Activated naive CD8-positive, alpha-beta T cell (primary cell): ENCODE results near the gene CDKN3.

Experiments
- H3K27ac Mint-ChIP-seq: one replicate; pipeline ENCODE4 v1.8.0; 2021; ENCODE audit warnings: mixed read lengths
- H3K27me3 Mint-ChIP-seq: one replicate; pipeline ENCODE4 v1.8.0; 2021; ENCODE audit warnings: mixed read lengths
- H3K36me3 Mint-ChIP-seq: one replicate; pipeline ENCODE4 v1.8.0; 2021; ENCODE audit warnings: mixed read lengths
- H3K4me1 Mint-ChIP-seq: one replicate; pipeline ENCODE4 v1.8.0; 2021; ENCODE audit warnings: low read depth, mixed read lengths
- H3K4me3 Mint-ChIP-seq: one replicate; pipeline ENCODE4 v1.8.0; 2021; ENCODE audit warnings: mild to moderate bottlenecking, mixed read lengths
- H3K9me3 Mint-ChIP-seq: one replicate; pipeline ENCODE4 v1.8.0; 2021; ENCODE audit warnings: low read depth, mixed read lengths

The CDKN3 gene, protein sequence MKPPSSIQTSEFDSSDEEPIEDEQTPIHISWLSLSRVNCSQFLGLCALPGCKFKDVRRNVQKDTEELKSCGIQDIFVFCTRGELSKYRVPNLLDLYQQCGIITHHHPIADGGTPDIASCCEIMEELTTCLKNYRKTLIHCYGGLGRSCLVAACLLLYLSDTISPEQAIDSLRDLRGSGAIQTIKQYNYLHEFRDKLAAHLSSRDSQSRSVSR

GRCh38 chr14:54396493-54397335, at the start of gene CDKN3:
CDKN3 (plus strand) TSS chr14:54397007; CDS start chr14:54397069, 62 bp downstream.
- no peaks in the 10 kb centered on the region for H3K27me3 Mint-ChIP-seq

GRCh38 chr14:54347044-54347443, 49.8 kb upstream of the CDKN3 start:
- H3K36me3 Mint-ChIP-seq, result no peaks in the 10 kb centered on the region
- peaks cover 6% of the 10 kb centered on the region for H3K27me3 Mint-ChIP-seq
- no peaks in the 10 kb centered on the region for H3K4me1 Mint-ChIP-seq
- H3K9me3 Mint-ChIP-seq, result no peaks in the 10 kb centered on the region
- H3K27ac Mint-ChIP-seq, result no peak overlapping the region
- H3K4me3 Mint-ChIP-seq, result no peak overlapping the region

More at GRCh38 chr14:54396493-54397335, at the start of gene CDKN3:
- Mint-ChIP-seq H3K27ac (peak within 1 kb of the TSS; percentile 5), H3K36me3 (no peaks in the 10 kb centered on the region), H3K9me3 (no peaks in the 10 kb centered on the region), H3K4me1 (peaks cover 13% of the 10 kb centered on the region), H3K4me3 (peak within 1 kb of the TSS; percentile 85)

DNA sequence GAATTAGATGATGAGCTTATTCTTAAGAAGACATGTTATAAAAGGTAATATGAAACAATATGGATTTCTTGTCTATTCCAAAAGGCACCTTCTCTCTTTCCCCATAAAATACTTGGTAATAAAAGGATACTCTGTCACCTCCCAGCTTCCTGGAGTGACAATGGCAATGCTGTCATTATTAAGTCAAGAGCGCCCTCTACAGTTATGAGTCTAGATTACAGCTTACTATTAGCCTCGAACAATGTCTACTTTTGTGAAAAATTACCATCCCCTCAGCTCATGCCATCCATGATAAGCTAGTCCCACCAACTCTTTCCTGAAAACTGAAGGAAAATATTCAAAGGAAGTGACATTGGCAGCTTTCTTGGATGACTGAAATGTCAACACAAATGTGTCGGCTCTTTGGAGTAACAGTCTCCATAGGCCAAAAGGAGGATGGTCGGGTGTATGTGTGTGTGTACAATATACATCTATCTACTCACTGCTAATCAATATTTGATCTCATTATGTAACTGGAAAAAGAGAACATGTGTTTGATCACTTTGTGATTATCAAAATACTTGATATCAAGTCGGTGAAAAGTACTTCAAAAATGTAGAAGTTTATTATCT, 48.7 kb upstream of the CDKN3 start:
- no peaks in the 10 kb centered on the region for H3K4me1 Mint-ChIP-seq
- no peaks in the 10 kb centered on the region for H3K36me3 Mint-ChIP-seq
- no peak overlapping the region for H3K27ac Mint-ChIP-seq
- no peak overlapping the region for H3K4me3 Mint-ChIP-seq
- no peaks in the 10 kb centered on the region for H3K9me3 Mint-ChIP-seq
- H3K27me3 Mint-ChIP-seq, result peaks cover 6% of the 10 kb centered on the region

GRCh38 chr14:54348923-54349620, 47.7 kb upstream of the CDKN3 start:
- Mint-ChIP-seq H3K4me3 (no peak overlapping the region), H3K9me3 (no peaks in the 10 kb centered on the region), H3K4me1 (no peaks in the 10 kb centered on the region), H3K36me3 (no peaks in the 10 kb centered on the region), H3K27ac (no peak overlapping the region), H3K27me3 (peaks cover 10% of the 10 kb centered on the region)

DNA sequence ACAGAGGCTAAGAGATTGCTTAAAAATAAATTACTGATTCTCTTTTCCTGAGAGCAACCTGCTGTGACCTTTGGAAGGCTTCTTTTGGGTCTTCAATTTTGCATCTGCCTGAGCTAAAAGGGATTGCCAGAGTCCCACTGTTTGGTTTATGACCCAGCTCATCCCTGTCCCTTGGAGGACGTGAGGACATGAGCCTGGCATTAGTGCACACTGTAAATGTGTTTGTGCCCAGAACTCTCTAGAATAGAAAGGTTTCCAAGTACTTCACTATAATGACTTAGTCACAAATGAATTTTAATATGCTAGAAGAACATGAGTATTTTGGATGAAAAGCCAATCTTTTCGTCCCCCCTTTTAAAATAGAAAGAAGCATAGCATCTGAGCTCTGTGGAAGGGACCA, 47.1 kb upstream of the CDKN3 start:
- H3K36me3 Mint-ChIP-seq, result no peaks in the 10 kb centered on the region
- H3K4me3 Mint-ChIP-seq, result no peak overlapping the region
- peaks cover 12% of the 10 kb centered on the region for H3K27me3 Mint-ChIP-seq
- H3K27ac Mint-ChIP-seq, result no peak overlapping the region
- H3K4me1 Mint-ChIP-seq, result no peaks in the 10 kb centered on the region
- no peaks in the 10 kb centered on the region for H3K9me3 Mint-ChIP-seq

- no peaks in the 10 kb centered on the region for H3K9me3 Mint-ChIP-seq
- H3K4me1 Mint-ChIP-seq, result no peaks in the 10 kb centered on the region
- no peak overlapping the region for H3K27ac Mint-ChIP-seq
- H3K36me3 Mint-ChIP-seq, result no peaks in the 10 kb centered on the region
- peaks cover 14% of the 10 kb centered on the region for H3K27me3 Mint-ChIP-seq
- H3K4me3 Mint-ChIP-seq, result no peak overlapping the region
These were observed 46.6 kb upstream of the CDKN3 start for GRCh38 chr14:54350203-54350602.

GRCh38 chr14:54353266-54353665, 43.5 kb upstream of the CDKN3 start:
- peaks cover 16% of the 10 kb centered on the region for H3K27me3 Mint-ChIP-seq
- no peaks in the 10 kb centered on the region for H3K36me3 Mint-ChIP-seq
- H3K9me3 Mint-ChIP-seq, result no peaks in the 10 kb centered on the region
- no peak overlapping the region for H3K4me3 Mint-ChIP-seq
- H3K27ac Mint-ChIP-seq, result no peak overlapping the region
- no peaks in the 10 kb centered on the region for H3K4me1 Mint-ChIP-seq

DNA sequence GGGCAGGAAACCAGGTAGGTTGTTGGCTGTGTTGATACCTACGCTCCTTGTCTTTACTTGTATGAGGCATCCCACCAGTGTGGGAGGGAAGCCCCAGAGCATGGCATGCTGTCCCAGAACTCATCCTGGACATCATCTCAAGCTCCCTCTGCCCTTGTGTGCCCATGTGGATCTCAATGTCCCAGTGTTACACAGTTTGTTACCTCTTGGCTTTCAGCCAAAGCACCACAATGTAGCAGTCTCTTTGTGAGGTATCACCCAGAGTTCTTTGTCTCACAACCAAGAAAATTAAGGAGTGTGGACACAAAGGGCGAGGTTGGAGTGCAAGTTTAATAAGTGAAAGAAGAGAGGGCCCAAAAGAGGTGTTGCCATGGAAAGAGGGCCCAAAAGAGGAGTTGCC, 43.1 kb upstream of the CDKN3 start:
- H3K27me3 Mint-ChIP-seq, result peaks cover 19% of the 10 kb centered on the region
- no peaks in the 10 kb centered on the region for H3K9me3 Mint-ChIP-seq
- no peak overlapping the region for H3K4me3 Mint-ChIP-seq
- H3K27ac Mint-ChIP-seq, result no peak overlapping the region
- no peaks in the 10 kb centered on the region for H3K4me1 Mint-ChIP-seq
- H3K36me3 Mint-ChIP-seq, result no peaks in the 10 kb centered on the region

GRCh38 chr14:54354096-54354495, 42.7 kb upstream of the CDKN3 start:
- H3K4me3 Mint-ChIP-seq, result no peak overlapping the region
- no peaks in the 10 kb centered on the region for H3K9me3 Mint-ChIP-seq
- H3K4me1 Mint-ChIP-seq, result no peaks in the 10 kb centered on the region
- H3K27ac Mint-ChIP-seq, result no peak overlapping the region
- H3K27me3 Mint-ChIP-seq, result peaks cover 21% of the 10 kb centered on the region
- no peaks in the 10 kb centered on the region for H3K36me3 Mint-ChIP-seq

DNA sequence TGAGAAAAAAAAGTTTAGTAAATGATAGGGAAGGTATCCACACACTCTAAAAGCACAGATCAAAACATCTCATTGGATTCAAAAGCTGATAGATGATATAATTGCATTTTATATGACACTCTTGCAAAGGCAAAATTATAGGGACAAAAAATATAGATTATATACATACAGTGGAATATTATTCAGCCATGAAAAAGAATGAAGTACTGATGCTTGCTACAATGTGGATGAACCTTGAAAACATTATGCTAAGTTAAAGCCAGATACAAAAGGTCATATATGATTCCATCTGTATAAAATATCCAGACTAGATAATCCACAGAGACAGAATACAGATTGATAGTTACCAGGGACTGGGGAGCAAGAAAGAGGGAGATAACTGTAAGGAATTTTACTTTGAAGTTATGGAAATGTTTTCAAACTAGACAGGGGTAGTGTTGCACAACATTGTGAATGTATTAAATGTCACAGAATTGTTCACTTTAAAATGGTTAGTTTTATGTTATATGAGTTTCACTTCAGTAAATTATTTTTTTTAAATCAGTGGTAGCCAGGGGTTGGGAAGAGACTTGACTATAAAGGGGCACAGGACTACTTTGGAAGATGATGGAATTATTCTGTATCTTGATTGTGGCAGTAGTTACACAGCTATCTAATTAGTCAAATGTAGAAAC, 41.7 kb upstream of the CDKN3 start:
- Mint-ChIP-seq H3K4me3 (no peak overlapping the region), H3K9me3 (no peaks in the 10 kb centered on the region)

GRCh38 chr14:54355698-54356097, 41.1 kb upstream of the CDKN3 start:
- no peak overlapping the region for H3K4me3 Mint-ChIP-seq
- H3K27me3 Mint-ChIP-seq, result peaks cover 20% of the 10 kb centered on the region
- H3K36me3 Mint-ChIP-seq, result no peaks in the 10 kb centered on the region
- no peaks in the 10 kb centered on the region for H3K9me3 Mint-ChIP-seq
- no peak overlapping the region for H3K27ac Mint-ChIP-seq
- H3K4me1 Mint-ChIP-seq, result no peaks in the 10 kb centered on the region

More for the DNA sequence above, 41.7 kb upstream of the CDKN3 start:
- Mint-ChIP-seq H3K27me3 (peaks cover 19% of the 10 kb centered on the region), H3K4me1 (no peaks in the 10 kb centered on the region), H3K27ac (no peak overlapping the region), H3K36me3 (no peaks in the 10 kb centered on the region)

- no peak overlapping the region for H3K27ac Mint-ChIP-seq
- H3K9me3 Mint-ChIP-seq, result no peaks in the 10 kb centered on the region
- H3K36me3 Mint-ChIP-seq, result no peaks in the 10 kb centered on the region
- peaks cover 20% of the 10 kb centered on the region for H3K27me3 Mint-ChIP-seq
- no peak overlapping the region for H3K4me3 Mint-ChIP-seq
- H3K4me1 Mint-ChIP-seq, result no peaks in the 10 kb centered on the region
These were observed 40.6 kb upstream of the CDKN3 start for GRCh38 chr14:54356172-54356571.

GRCh38 chr14:54360667-54361066, 36.1 kb upstream of the CDKN3 start:
- Mint-ChIP-seq H3K9me3 (no peaks in the 10 kb centered on the region), H3K4me1 (no peaks in the 10 kb centered on the region), H3K27me3 (peaks cover 18% of the 10 kb centered on the region), H3K27ac (no peak overlapping the region), H3K4me3 (no peak overlapping the region), H3K36me3 (no peaks in the 10 kb centered on the region)

DNA sequence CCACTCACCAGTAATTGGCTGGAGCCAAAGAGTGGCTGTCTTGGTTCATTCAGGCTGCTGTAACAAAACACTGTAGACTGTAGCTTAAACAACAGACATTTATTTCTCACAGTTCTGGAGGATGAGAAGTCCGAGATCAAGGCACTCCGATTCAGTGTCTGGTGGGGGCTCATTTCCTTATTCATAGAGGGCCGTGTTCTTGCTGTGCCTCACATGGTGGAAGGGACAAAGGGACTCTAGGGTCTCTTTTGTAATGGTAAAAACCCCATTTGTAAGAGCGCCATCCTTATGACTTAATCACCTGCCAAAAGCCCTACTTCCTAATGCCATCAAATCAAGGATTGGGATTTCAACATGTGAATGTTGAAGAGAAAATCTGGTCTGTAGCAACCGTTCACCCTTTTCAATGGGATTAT, 34.7 kb upstream of the CDKN3 start:
- Mint-ChIP-seq H3K36me3 (no peaks in the 10 kb centered on the region), H3K27ac (no peak overlapping the region), H3K4me1 (no peaks in the 10 kb centered on the region), H3K9me3 (no peaks in the 10 kb centered on the region), H3K4me3 (no peak overlapping the region), H3K27me3 (peaks cover 16% of the 10 kb centered on the region)
